ENCODE results near the gene SHF. TPM values are rescaled to one million over a fixed set of nuclear protein-coding genes. Genes with fewer than 3 reads are reported as not detected.
"Not testable (repeated sequence)": the region's sequence is repeated elsewhere in the genome, so short reads cannot be mapped to it uniquely, and the experiment has no call there.

The SHF gene
- total RNA-seq, 4 donors from 2014 or later = 1.5 to 37.5 (median 24.1) TPM

DNA sequence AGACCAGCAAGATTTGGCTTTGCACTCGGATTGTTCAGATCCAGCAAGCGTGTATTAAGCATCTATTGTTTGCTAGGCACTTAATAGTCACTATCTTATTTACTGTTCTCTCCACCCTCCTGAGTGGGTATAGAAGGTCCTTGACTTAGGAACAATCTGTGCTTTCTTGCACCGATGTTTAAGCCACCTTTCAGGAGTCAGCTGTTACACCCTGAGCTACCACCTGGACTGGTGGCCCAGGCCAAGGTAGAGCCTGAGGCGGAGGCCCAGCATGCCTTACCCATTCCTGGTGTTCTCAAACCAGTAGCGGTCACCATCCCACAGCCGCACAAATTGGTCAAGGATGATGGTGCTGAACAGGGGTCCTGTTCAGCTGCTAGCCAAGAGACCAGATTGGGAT, 48.0 kb downstream of the SHF start:
- no peak for TF ChIP-seq POLR2A (IDR thresholded peaks at IDR 0.05)
- TF ChIP-seq, protein P1, sequence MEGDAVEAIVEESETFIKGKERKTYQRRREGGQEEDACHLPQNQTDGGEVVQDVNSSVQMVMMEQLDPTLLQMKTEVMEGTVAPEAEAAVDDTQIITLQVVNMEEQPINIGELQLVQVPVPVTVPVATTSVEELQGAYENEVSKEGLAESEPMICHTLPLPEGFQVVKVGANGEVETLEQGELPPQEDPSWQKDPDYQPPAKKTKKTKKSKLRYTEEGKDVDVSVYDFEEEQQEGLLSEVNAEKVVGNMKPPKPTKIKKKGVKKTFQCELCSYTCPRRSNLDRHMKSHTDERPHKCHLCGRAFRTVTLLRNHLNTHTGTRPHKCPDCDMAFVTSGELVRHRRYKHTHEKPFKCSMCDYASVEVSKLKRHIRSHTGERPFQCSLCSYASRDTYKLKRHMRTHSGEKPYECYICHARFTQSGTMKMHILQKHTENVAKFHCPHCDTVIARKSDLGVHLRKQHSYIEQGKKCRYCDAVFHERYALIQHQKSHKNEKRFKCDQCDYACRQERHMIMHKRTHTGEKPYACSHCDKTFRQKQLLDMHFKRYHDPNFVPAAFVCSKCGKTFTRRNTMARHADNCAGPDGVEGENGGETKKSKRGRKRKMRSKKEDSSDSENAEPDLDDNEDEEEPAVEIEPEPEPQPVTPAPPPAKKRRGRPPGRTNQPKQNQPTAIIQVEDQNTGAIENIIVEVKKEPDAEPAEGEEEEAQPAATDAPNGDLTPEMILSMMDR (IDR thresholded peaks at IDR 0.05) = no peak
- no peaks in the 10 kb centered on the region for H3K9me3 ChIP-seq

DNA sequence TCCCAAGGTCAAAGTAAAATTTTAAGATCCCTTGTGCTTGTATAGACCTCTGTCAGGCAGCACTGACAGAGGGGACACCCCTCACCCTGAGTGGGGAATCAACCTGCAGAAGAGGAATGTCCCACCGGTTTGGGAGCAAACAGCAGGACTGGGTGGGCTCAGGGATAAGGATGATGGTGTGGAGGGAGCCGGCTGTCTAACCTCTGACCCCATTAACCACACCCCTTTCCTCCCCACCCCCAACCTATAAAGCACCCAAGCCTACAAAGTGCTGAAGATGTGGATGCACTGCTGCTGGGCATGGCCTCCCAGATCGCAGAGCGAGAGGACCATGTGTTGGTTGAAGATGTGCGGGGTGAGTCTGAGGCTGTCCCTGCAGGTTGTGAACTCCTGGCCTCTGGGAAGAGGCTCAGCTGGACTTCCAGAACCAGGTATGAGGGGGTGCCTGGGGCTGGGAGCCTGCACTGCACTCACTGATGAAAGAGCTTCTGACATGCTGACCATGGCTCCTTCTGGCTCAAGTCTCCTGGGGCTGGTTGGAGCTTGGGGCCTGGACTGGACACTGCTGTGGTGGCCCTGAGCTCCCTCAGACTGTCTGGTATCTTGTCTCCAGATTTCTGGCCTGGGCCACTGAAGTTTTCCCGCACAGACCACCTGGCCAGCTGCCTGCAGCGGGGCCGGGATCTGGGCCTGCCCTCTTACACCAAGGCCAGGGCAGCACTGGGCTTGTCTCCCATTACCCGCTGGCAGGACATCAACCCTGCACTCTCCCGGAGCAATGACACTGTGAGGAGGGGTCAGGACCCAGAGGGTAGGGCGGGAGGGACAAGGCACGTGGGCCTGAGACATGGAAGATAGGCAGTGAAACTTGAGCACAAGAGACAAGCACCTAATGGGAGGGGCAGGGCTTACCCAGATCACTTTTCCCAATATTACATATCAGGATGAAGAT, 48.7 kb downstream of the SHF start:
- no peaks in the 10 kb centered on the region for H3K36me3 ChIP-seq
- intact Hi-C loops (cut with DNase I; ENCODE audit: low total_unique reads) = no loop called here
- H3K27ac ChIP-seq = no peak overlapping the region
- peaks cover 0 to 3% of the 10 kb centered on the region in 2 donors for H3K4me1 ChIP-seq
- no peaks in the 10 kb centered on the region for H3K9me3 ChIP-seq
- no peak overlapping the region for H3K4me3 ChIP-seq
- H3K27me3 ChIP-seq = peaks cover 8 to 16% of the 10 kb centered on the region in 2 donors
- DNase-seq = no peak
- TF ChIP-seq POLR2A (IDR thresholded peaks at IDR 0.05) = no peak
- TF ChIP-seq, protein P1 (IDR thresholded peaks at IDR 0.05) = no peak

More for the DNA sequence above, 48.0 kb downstream of the SHF start:
- H3K27ac ChIP-seq = no peak overlapping the region
- H3K4me3 ChIP-seq = no peak overlapping the region
- peaks cover 0 to 3% of the 10 kb centered on the region in 2 donors for H3K4me1 ChIP-seq
- DNase-seq = no peak
- no peaks in the 10 kb centered on the region for H3K36me3 ChIP-seq
- peaks cover 7 to 12% of the 10 kb centered on the region in 2 donors for H3K27me3 ChIP-seq
- intact Hi-C loops (cut with DNase I; ENCODE audit: low total_unique reads) = no loop called here

DNA sequence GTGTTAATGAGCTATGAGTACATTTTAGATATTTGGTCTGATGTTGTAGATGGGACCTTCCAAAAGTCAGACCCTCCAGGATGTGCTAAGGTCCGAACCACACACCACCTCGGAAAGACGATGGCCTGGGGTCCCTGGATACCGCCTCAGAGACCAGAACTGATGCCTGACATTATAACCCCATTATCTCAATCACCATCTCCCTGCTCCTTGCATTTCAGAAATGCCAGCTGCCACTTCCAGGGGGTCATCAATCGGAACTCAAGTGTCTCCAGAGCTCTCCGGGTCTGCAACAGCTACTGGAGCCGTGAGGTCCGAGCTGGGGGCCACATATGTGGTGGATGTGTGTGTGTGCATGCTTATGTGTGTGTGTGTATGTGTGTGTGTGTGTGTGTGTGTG, 50.1 kb downstream of the SHF start:
- no peak for TF ChIP-seq POLR2A (IDR thresholded peaks at IDR 0.05)
- TF ChIP-seq, protein P1 (IDR thresholded peaks at IDR 0.05) = no peak
- peaks cover 0 to 3% of the 10 kb centered on the region in 2 donors for H3K4me1 ChIP-seq
- no peaks in the 10 kb centered on the region for H3K36me3 ChIP-seq
- no peaks in the 10 kb centered on the region for H3K9me3 ChIP-seq
- intact Hi-C loops (cut with DNase I; ENCODE audit: low total_unique reads) = no loop called here
- H3K27ac ChIP-seq = no peak overlapping the region
- peaks cover 8 to 16% of the 10 kb centered on the region in 2 donors for H3K27me3 ChIP-seq
- no peak for DNase-seq
- H3K4me3 ChIP-seq = no peak overlapping the region

DNA sequence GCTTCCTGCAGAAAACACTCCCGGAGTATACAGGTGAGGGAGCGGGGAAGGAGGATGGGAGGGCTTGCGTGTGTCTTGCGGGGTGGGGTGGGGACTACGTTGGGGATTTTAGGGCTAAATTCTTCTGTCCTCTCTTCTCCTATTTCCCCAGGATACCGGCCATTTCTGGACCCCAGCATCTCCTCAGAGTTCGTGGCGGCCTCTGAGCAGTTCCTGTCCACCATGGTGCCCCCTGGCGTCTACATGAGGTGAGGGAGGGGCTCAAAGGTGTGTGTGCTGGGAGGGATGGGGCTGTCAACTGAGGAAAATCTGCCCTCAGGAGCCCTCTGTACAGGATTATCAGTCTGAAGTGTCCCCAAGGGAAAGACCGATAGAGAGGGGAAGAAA, 51.4 kb downstream of the SHF start:
- TF ChIP-seq POLR2A (IDR thresholded peaks at IDR 0.05) = no peak
- TF ChIP-seq, protein P1 (IDR thresholded peaks at IDR 0.05) = no peak
- no peak for DNase-seq
- peaks cover 8 to 16% of the 10 kb centered on the region in 2 donors for H3K27me3 ChIP-seq
- intact Hi-C loops (cut with DNase I; ENCODE audit: low total_unique reads) = no loop called here
- H3K9me3 ChIP-seq = no peaks in the 10 kb centered on the region
- H3K36me3 ChIP-seq = no peaks in the 10 kb centered on the region
- H3K4me1 ChIP-seq = peaks cover 0 to 3% of the 10 kb centered on the region in 2 donors
- H3K4me3 ChIP-seq = no peak overlapping the region
- no peak overlapping the region for H3K27ac ChIP-seq

DNA sequence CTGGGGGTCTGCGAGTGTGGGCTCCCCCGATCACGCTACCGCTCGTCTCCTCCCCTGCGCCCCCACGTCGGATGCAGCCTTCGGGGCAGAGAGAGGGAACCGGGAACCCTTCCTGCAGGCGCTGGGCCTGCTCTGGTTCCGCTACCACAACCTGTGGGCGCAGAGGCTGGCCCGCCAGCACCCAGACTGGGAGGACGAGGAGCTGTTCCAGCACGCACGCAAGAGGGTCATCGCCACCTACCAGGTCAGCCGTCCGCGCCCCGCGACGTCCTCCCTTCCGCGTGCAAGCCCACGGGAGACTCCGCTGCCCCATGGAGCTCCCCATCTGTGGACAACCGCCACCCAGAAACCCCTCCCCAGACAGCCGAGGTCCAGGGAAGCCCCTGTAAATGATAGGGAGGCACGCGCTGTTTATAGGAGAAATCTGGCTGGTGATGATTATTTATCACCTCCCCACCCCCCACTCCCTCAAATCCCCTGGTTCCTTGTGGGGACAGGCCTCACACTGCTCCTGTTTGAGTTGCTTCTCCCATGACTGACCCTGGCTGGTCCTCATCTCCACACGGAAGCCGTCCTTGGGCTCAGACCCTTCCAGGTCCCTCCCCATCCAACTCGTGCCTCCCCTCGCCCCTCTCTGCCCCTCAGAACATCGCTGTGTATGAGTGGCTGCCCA, 51.9 kb downstream of the SHF start:
- intact Hi-C loops (cut with DNase I; ENCODE audit: low total_unique reads) = not testable (repeated sequence)
- H3K27me3 ChIP-seq = peaks cover 8 to 16% of the 10 kb centered on the region in 2 donors

More for the DNA sequence above, 51.9 kb downstream of the SHF start:
- DNase-seq, H3K4me1 ChIP-seq, H3K9me3 ChIP-seq, H3K36me3 ChIP-seq, H3K4me3 ChIP-seq, H3K27ac ChIP-seq: not testable (repeated sequence)
